Measurements from ENCODE around the gene RNU11. TPM values are rescaled to one million over a fixed set of nuclear protein-coding genes. Genes with fewer than 3 reads are reported as not detected.
A peak's percentile ranks its signal among the peaks of the same experiment; 100 is the strongest.
"Not testable (repeated sequence)": the region's sequence is repeated elsewhere in the genome, so short reads cannot be mapped to it uniquely, and the experiment has no call there.

The RNU11 gene
- total RNA-seq, 6 donors from 2014 or later, result not detected

DNA sequence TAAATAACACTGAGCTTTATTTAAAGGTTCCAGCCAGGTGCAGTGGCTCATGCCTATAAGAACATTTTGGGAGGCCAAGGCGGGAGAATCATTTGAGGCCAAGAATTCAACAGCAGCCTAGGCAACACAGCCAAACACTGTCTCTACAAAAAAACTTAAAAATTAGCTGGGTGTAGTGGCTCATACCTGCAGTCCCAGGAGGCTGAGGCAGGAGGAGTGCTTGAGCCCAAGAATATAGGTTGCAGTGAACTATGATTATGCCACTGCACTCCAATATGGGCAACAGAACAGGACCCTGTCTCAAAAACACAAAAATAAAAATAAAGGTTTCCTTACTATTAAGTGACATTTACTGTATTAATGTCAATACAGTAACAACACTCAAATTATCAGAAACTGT is 7.6 kb upstream of the RNU11 start:
- Histone ChIP-seq H3K4me3 (no peak overlapping the region), H3K9me3 (no peaks in the 10 kb centered on the region), H3K27me3 (no peaks in the 10 kb centered on the region), H3K27ac (no peak overlapping the region), H3K4me1 (peaks cover 20 to 35% (median 27%) of the 10 kb centered on the region in 4 donors), H3K36me3 (no peaks in the 10 kb centered on the region)
- ATAC-seq (ENCODE audit: low FRiP score in 2 of 2) (no peak), DNase-seq (no peak)
- WGBS, 2 donors, result 95 to 100% methylated on average over 1 of the region's 1 CpG
- TF ChIP-seq POLR2AphosphoS5 (IDR thresholded peaks at IDR 0.05), result no peak
- TF ChIP-seq EP300 (IDR thresholded peaks at IDR 0.05), result no peak
- no peak for TF ChIP-seq POLR2A (IDR thresholded peaks at IDR 0.05)
- TF ChIP-seq, protein P1, sequence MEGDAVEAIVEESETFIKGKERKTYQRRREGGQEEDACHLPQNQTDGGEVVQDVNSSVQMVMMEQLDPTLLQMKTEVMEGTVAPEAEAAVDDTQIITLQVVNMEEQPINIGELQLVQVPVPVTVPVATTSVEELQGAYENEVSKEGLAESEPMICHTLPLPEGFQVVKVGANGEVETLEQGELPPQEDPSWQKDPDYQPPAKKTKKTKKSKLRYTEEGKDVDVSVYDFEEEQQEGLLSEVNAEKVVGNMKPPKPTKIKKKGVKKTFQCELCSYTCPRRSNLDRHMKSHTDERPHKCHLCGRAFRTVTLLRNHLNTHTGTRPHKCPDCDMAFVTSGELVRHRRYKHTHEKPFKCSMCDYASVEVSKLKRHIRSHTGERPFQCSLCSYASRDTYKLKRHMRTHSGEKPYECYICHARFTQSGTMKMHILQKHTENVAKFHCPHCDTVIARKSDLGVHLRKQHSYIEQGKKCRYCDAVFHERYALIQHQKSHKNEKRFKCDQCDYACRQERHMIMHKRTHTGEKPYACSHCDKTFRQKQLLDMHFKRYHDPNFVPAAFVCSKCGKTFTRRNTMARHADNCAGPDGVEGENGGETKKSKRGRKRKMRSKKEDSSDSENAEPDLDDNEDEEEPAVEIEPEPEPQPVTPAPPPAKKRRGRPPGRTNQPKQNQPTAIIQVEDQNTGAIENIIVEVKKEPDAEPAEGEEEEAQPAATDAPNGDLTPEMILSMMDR (IDR thresholded peaks at IDR 0.05), result no peak

DNA sequence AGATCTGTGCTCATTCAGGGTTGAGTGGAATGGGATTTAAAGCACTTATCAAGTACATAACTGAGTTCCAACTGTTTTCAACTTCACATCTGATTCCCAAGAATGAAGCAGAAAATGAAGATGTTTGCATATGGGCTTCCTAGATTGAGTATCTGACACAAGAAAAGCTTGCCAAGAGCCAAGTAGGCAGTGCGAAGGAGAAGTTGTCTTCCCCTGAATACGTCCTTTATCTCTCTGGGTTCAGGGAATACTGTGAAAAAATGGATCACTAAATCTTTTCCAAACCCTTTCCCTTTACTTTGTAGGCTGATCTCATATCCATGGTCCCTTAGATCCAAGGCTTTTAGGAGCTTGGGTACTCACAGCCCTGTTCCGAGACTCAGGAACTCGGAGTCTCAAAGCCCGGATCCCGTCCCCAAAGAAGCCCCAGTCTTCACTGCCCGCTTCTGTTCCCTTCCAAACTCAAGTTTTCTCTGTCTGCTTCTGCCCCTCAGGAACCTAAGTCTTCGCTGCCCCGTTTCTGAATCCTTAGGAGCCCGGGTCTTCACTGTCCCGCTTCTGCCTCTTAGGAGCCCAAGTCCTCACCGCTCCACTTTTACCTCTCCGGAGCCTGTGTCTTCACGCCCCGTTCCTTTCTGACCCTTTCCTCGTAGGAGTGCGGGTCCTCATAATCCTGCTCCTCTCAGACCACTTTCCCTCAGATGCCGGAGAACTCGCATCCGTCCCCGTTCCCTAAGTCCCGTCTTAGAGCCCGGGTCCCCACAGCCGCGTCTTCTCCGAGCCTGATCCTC is 6.1 kb upstream of the RNU11 start:
- peak; percentile 7 to 34 for ATAC-seq (ENCODE audit: low FRiP score in 2 of 2)
- H3K4me1 ChIP-seq, result peaks cover 20 to 36% (median 28%) of the 10 kb centered on the region in 4 donors
- 0 to 1% methylated on average over 26 of the region's 26 CpGs for WGBS, 2 donors

GRCh38 chr1:28642847-28643635 is 5.4 kb upstream of the RNU11 start, which contains the start of gene TAF12:
Gene TAF12 (minus strand): TSS chr1:28643067. CDS start chr1:28622081, 20,986 bp downstream.
- Histone ChIP-seq H3K27me3 (no peaks in the 10 kb centered on the region), H3K4me1 (peaks cover 24 to 44% (median 35%) of the 10 kb centered on the region in 4 donors), H3K4me3 (peak within 1 kb of the TSS; percentile 70 to 86 (median 81)), H3K36me3 (no peaks in the 10 kb centered on the region), H3K27ac (peak within 1 kb of the TSS; percentile 88 to 97 (median 94)), H3K9me3 (no peaks in the 10 kb centered on the region)
- peak; percentile 60 to 99 (median 94) for TF ChIP-seq POLR2A (IDR thresholded peaks at IDR 0.05)
- TF ChIP-seq POLR2AphosphoS5 (IDR thresholded peaks at IDR 0.05), result peak; percentile 97 to 98
- TF ChIP-seq EP300 (IDR thresholded peaks at IDR 0.05), result peak in 1 of 4 donors; percentile 26
- TF ChIP-seq, protein P1 (IDR thresholded peaks at IDR 0.05), result peak; percentile 19 to 75 (median 59)
- DNase-seq (peak; percentile 93 to 97), ATAC-seq (ENCODE audit: low FRiP score in 2 of 2) (peak; percentile 96 to 98)
- WGBS, 2 donors, result 0% methylated on average over 27 to 38 of the region's 49 CpGs

More for the DNA sequence above, 6.1 kb upstream of the RNU11 start:
- TF ChIP-seq EP300 (IDR thresholded peaks at IDR 0.05) (no peak), POLR2AphosphoS5 (IDR thresholded peaks at IDR 0.05) (no peak), POLR2A (IDR thresholded peaks at IDR 0.05) (no peak)
- TF ChIP-seq, protein P1 (IDR thresholded peaks at IDR 0.05), result no peak
- Histone ChIP-seq H3K27ac (peak overlapping the region; percentile 88 to 97 (median 94)), H3K27me3 (no peaks in the 10 kb centered on the region), H3K36me3 (no peaks in the 10 kb centered on the region), H3K9me3 (no peaks in the 10 kb centered on the region), H3K4me3 (peak overlapping the region; percentile 70 to 86 (median 81))
- no peak for DNase-seq

DNA sequence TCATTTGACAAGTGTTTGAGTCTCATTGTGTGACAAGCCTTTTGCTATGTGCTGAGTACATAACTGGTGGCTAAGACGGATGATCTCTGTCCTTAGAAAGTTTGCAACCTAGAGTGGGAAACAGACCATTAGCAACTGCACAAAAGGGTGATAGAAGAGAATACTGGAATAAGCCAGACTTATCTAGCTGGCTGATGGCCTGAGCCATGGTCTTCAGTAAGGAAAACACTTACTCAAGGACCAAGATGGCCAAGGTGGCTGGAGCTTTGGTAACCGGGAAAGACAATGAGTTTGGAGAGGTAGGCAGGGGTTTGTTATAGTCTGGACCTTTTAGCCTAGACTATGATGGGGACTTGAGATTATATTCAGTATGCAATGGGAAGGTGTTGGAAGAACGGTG is 3.9 kb upstream of the RNU11 start:
- no peak for TF ChIP-seq POLR2AphosphoS5 (IDR thresholded peaks at IDR 0.05)
- TF ChIP-seq, protein P1 (IDR thresholded peaks at IDR 0.05), result no peak
- TF ChIP-seq EP300 (IDR thresholded peaks at IDR 0.05), result no peak
- no peak for TF ChIP-seq POLR2A (IDR thresholded peaks at IDR 0.05)
- Histone ChIP-seq H3K4me3 (peak overlapping the region in 1 of 4 donors; percentile 70), H3K27me3 (no peaks in the 10 kb centered on the region), H3K9me3 (no peaks in the 10 kb centered on the region), H3K4me1 (peaks cover 29 to 50% (median 41%) of the 10 kb centered on the region in 4 donors), H3K27ac (peak overlapping the region; percentile 88 to 97 (median 94)), H3K36me3 (no peaks in the 10 kb centered on the region)
- 95 to 97% methylated on average over 3 of the region's 3 CpGs for WGBS, 2 donors
- no peak for DNase-seq
- no peak for ATAC-seq (ENCODE audit: low FRiP score in 2 of 2)

- peaks cover 29 to 50% (median 36%) of the 10 kb centered on the region in 4 donors for H3K4me1 ChIP-seq
- not testable (repeated sequence) for H3K4me3 ChIP-seq; ATAC-seq (ENCODE audit: low FRiP score in 2 of 2); DNase-seq; H3K27me3 ChIP-seq; H3K9me3 ChIP-seq; H3K27ac ChIP-seq; H3K36me3 ChIP-seq
- WGBS, 2 donors, result 97 to 98% methylated on average over 11 of the region's 11 CpGs
Observed at GRCh38 chr1:28645406-28645805, 3.0 kb upstream of the RNU11 start.
